Measurements from ENCODE around the gene GMPR2.

The GMPR2 gene

GRCh38 chr14:24250354-24250753 is 17.6 kb downstream of the GMPR2 start:
- Histone ChIP-seq H3K27ac (ENCODE audit: low read depth, low read length, poor library complexity, severe bottlenecking) (no peak overlapping the region), H3K9ac (ENCODE audit: low read length) (no peak overlapping the region), H3K79me2 (ENCODE audit: insufficient read depth, low read length) (no peaks in the 10 kb centered on the region), H3K9me3 (ENCODE audit: low read length) (no peaks in the 10 kb centered on the region), H3F3A (ENCODE audit: insufficient read depth, low read length) (no peaks in the 10 kb centered on the region), H3K4me2 (ENCODE audit: low read length) (no peak overlapping the region), H3K4me3 (ENCODE audit: low read depth, low read length, poor library complexity, severe bottlenecking) (no peak overlapping the region), H3K4me1 (ENCODE audit: insufficient read depth, low read length, severe bottlenecking) (peaks cover 6% of the 10 kb centered on the region), H4K20me1 (ENCODE audit: insufficient read depth, low read length) (no peaks in the 10 kb centered on the region), H3K27me3 (ENCODE audit: insufficient read depth, low read length) (no peaks in the 10 kb centered on the region), H3K36me3 (ENCODE audit: insufficient read depth, low read length) (no peaks in the 10 kb centered on the region), H2AFZ (ENCODE audit: low read length) (no peak overlapping the region), H3K9me2 (ENCODE audit: low read depth, low read length) (no peaks in the 10 kb centered on the region)
- TF ChIP-seq EZH2 (IDR thresholded peaks at IDR 0.05; ENCODE audit: borderline replicate concordance, low read length) (no peak), CTCF (IDR thresholded peaks at IDR 0.05; ENCODE audit: low read length) (no peak)

DNA sequence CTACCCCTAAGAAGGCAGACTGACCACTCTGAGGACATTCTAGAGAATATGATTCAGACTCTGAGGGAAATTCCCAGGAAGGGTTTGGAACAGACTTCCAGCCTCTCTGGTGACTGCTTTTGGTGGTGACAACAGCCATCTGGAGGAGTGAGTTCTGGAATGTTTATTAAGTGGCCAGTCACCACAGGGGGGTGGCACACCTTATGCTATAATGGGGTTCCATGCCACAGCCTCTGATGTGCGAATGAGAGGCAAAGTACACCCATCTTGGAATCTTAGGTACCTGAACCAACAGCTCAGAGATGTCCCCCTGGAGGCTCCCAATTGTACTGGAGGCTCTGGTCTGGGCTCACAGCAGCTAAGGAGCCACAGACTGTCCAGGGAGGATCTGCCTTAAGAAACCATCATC is 19.2 kb downstream of the GMPR2 start:
- no peaks in the 10 kb centered on the region for H3K27me3 ChIP-seq (ENCODE audit: insufficient read depth, low read length)
- peaks cover 2% of the 10 kb centered on the region for H3K4me1 ChIP-seq (ENCODE audit: insufficient read depth, low read length, severe bottlenecking)
- no peaks in the 10 kb centered on the region for H3F3A ChIP-seq (ENCODE audit: insufficient read depth, low read length)
- H3K9ac ChIP-seq (ENCODE audit: low read length), result no peak overlapping the region
- H4K20me1 ChIP-seq (ENCODE audit: insufficient read depth, low read length), result no peaks in the 10 kb centered on the region
- no peaks in the 10 kb centered on the region for H3K9me2 ChIP-seq (ENCODE audit: low read depth, low read length)
- H3K27ac ChIP-seq (ENCODE audit: low read depth, low read length, poor library complexity, severe bottlenecking), result no peak overlapping the region
- H2AFZ ChIP-seq (ENCODE audit: low read length), result no peak overlapping the region
- H3K9me3 ChIP-seq (ENCODE audit: low read length), result no peaks in the 10 kb centered on the region
- no peaks in the 10 kb centered on the region for H3K36me3 ChIP-seq (ENCODE audit: insufficient read depth, low read length)
- H3K79me2 ChIP-seq (ENCODE audit: insufficient read depth, low read length), result no peaks in the 10 kb centered on the region
- no peak for TF ChIP-seq CTCF (IDR thresholded peaks at IDR 0.05; ENCODE audit: low read length)
- TF ChIP-seq EZH2 (IDR thresholded peaks at IDR 0.05; ENCODE audit: borderline replicate concordance, low read length), result no peak
- no peak overlapping the region for H3K4me2 ChIP-seq (ENCODE audit: low read length)
- no peak overlapping the region for H3K4me3 ChIP-seq (ENCODE audit: low read depth, low read length, poor library complexity, severe bottlenecking)

DNA sequence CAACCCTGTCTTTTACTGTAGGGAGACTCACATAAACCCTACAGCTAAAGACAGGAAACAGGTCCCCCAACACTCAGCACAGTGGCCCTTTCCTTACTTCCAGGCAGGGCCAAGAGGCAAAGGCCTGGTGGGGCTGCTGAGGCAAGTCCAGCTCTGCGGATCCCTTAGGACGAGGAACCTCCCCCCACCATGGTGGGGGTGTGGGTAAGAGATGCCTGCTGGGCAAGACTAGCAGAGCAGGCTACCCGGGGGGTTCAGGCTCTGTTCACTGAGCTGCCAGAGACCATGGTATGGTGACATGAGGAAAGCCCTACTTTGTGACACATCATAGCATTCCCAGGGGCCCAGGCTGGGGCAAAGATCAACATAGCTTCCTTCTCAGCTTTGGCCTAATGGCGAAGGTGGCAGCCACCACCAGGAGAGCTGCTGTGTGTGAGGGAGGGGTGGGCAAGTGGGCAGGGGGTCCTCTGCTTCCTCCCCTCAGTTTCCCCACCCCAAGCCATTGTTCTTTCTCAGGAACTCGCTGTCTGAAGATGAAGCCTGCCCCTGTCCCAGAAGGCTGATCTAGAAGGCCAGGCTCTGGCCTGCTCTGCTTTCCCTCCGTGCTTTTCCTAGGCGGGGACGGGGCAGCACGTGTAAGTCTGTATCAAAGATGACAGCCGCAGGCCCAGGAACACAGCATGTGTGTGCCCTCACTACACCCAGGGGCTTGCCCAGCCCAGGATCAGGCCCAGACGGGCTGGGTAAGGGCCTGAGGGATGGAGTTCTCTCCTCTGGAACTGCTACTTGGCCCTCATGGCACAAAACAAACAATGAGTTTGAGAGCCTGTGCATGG is 19.8 kb downstream of the GMPR2 start:
- Histone ChIP-seq H3K9ac (ENCODE audit: low read length) (no peak overlapping the region), H3K27ac (ENCODE audit: low read depth, low read length, poor library complexity, severe bottlenecking) (no peak overlapping the region), H2AFZ (ENCODE audit: low read length) (no peak overlapping the region), H3F3A (ENCODE audit: insufficient read depth, low read length) (no peaks in the 10 kb centered on the region), H3K9me2 (ENCODE audit: low read depth, low read length) (no peaks in the 10 kb centered on the region), H3K4me3 (ENCODE audit: low read depth, low read length, poor library complexity, severe bottlenecking) (no peak overlapping the region), H3K4me1 (ENCODE audit: insufficient read depth, low read length, severe bottlenecking) (no peaks in the 10 kb centered on the region), H3K79me2 (ENCODE audit: insufficient read depth, low read length) (no peaks in the 10 kb centered on the region), H3K27me3 (ENCODE audit: insufficient read depth, low read length) (no peaks in the 10 kb centered on the region), H4K20me1 (ENCODE audit: insufficient read depth, low read length) (no peaks in the 10 kb centered on the region), H3K4me2 (ENCODE audit: low read length) (no peak overlapping the region), H3K36me3 (ENCODE audit: insufficient read depth, low read length) (no peaks in the 10 kb centered on the region), H3K9me3 (ENCODE audit: low read length) (no peaks in the 10 kb centered on the region)
- no peak for TF ChIP-seq CTCF (IDR thresholded peaks at IDR 0.05; ENCODE audit: low read length)
- TF ChIP-seq EZH2 (IDR thresholded peaks at IDR 0.05; ENCODE audit: borderline replicate concordance, low read length), result no peak

Data from OCI-LY1 (cell line).